ENCODE measurements around the gene INSR. TPM values are rescaled to one million over a fixed set of nuclear protein-coding genes. Genes with fewer than 3 reads are reported as not detected.
"Not testable (repeated sequence)": the region's sequence is repeated elsewhere in the genome, so short reads cannot be mapped to it uniquely, and the experiment has no call there.

Gene INSR
- total RNA-seq, 1 donor from 2014 or later, result 32.5 TPM

DNA sequence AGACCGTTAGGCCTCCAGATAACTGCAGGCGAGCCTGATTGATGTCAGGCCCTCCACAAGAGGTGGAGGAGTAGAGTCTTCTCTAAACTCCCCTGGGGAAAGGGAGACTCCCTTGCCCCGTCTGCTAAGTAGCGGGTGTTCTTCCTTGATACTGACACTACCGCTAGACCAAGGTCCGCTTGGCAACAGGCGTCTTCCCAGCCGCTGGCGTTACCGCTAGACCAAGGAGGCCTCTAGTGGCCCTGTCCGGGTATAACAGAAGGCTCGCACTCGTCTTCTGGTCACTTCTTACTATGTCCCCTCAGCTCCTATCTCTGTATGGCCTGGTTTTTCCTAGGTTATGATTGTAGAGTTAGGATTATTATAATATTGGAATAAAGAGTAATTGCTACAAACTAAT, 227.1 kb downstream of the INSR start:
- TF ChIP-seq, protein P1, sequence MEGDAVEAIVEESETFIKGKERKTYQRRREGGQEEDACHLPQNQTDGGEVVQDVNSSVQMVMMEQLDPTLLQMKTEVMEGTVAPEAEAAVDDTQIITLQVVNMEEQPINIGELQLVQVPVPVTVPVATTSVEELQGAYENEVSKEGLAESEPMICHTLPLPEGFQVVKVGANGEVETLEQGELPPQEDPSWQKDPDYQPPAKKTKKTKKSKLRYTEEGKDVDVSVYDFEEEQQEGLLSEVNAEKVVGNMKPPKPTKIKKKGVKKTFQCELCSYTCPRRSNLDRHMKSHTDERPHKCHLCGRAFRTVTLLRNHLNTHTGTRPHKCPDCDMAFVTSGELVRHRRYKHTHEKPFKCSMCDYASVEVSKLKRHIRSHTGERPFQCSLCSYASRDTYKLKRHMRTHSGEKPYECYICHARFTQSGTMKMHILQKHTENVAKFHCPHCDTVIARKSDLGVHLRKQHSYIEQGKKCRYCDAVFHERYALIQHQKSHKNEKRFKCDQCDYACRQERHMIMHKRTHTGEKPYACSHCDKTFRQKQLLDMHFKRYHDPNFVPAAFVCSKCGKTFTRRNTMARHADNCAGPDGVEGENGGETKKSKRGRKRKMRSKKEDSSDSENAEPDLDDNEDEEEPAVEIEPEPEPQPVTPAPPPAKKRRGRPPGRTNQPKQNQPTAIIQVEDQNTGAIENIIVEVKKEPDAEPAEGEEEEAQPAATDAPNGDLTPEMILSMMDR (IDR thresholded peaks at IDR 0.05), result peak; percentile 55
- DNase-seq (ENCODE audit: low spot score); H3K4me3 Mint-ChIP-seq (ENCODE audit: unreplicated experiment); H3K27me3 Mint-ChIP-seq (ENCODE audit: low read depth); H3K36me3 Mint-ChIP-seq (ENCODE audit: low read depth); H3K9me3 Mint-ChIP-seq (ENCODE audit: low read depth); H3K27ac Mint-ChIP-seq (ENCODE audit: unreplicated experiment): not testable (repeated sequence)
- H3K4me1 Mint-ChIP-seq (ENCODE audit: low read depth), result peaks cover 20% of the 10 kb centered on the region

GRCh38 chr19:7063764-7064418, 230.3 kb downstream of the INSR start:
- H3K9me3 Mint-ChIP-seq (ENCODE audit: low read depth), result no peaks in the 10 kb centered on the region
- no peak overlapping the region for H3K4me3 Mint-ChIP-seq (ENCODE audit: unreplicated experiment)
- no peaks in the 10 kb centered on the region for H3K27me3 Mint-ChIP-seq (ENCODE audit: low read depth)
- DNase-seq (ENCODE audit: low spot score), result no peak
- H3K4me1 Mint-ChIP-seq (ENCODE audit: low read depth), result peaks cover 13% of the 10 kb centered on the region
- no peaks in the 10 kb centered on the region for H3K36me3 Mint-ChIP-seq (ENCODE audit: low read depth)
- H3K27ac Mint-ChIP-seq (ENCODE audit: unreplicated experiment), result no peak overlapping the region
- TF ChIP-seq, protein P1 (IDR thresholded peaks at IDR 0.05), result no peak

DNA sequence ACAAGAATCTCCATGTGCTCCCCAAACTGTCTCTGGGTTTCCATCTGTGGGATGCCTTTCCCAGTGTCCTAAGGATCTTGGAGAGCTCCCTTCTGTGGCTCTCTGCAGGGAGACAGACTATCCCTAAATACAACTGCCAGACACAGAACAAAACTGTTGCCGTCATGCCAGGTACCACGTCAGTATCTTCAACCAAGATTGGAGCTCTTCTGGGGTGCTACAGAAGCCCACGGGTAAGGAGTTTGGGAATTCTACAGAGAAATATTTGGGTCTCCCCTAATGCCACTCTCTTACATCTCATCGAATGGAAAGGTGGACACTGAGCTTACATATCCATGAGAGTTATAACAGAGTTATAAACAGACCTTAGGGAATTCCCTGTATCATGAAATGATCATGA, 230.9 kb downstream of the INSR start:
- Mint-ChIP-seq H3K4me1 (ENCODE audit: low read depth) (peaks cover 9% of the 10 kb centered on the region), H3K9me3 (ENCODE audit: low read depth) (no peaks in the 10 kb centered on the region), H3K36me3 (ENCODE audit: low read depth) (no peaks in the 10 kb centered on the region), H3K27ac (ENCODE audit: unreplicated experiment) (no peak overlapping the region), H3K4me3 (ENCODE audit: unreplicated experiment) (no peak overlapping the region), H3K27me3 (ENCODE audit: low read depth) (no peaks in the 10 kb centered on the region)
- TF ChIP-seq, protein P1 (IDR thresholded peaks at IDR 0.05), result no peak
- no peak for DNase-seq (ENCODE audit: low spot score)

Other genes starting within 250 kb of the INSR start
- gene MBD3L2, start 245.1 kb downstream of the INSR start, total RNA-seq, result not detected in 3 replicates
- not detected in 3 replicates for gene MBD3L3, start 235.7 kb downstream of the INSR start, total RNA-seq
- 8.1 to 11.6 TPM (median 8.2 TPM) in 3 replicates for gene ZNF557, start 224.7 kb downstream of the INSR start, total RNA-seq
- 29.9 to 36.4 TPM (median 34.1 TPM) in 3 replicates for gene ARHGEF18, start 54.5 kb upstream of the INSR start, total RNA-seq
- gene PEX11G, start 194.6 kb upstream of the INSR start, total RNA-seq, result 1.7 to 2.6 TPM (median 2.3 TPM) in 3 replicates
- gene ZNF358, start 221.7 kb upstream of the INSR start, total RNA-seq, result 72.8 to 78.9 TPM (median 78.1 TPM) in 3 replicates
- 25.9 to 27.9 TPM (median 27.8 TPM) in 3 replicates for gene MCOLN1, start 228.2 kb upstream of the INSR start, total RNA-seq
- gene PNPLA6, start 241.3 kb upstream of the INSR start, total RNA-seq, result 78.1 to 97.9 TPM (median 87.9 TPM) in 3 replicates